SK-N-SH (cell line): ENCODE results near the gene NSL1.

Source experiments
- EP300 ChIP-seq, 2 experiments: IDR thresholded peaks; 2 replicates each; pipeline versions ENCODE4 v1.4.0 to v1.6.1; 2012; ENCODE audit warnings: borderline replicate concordance in 1 of 2, low read depth in 1 of 2, low read length in 1 of 2
- GABPA ChIP-seq: IDR thresholded peaks from 2 replicates; pipeline ENCODE4 v1.4.0; 2012; ENCODE audit warnings: low read depth, mild to moderate bottlenecking
- MXI1 ChIP-seq: IDR thresholded peaks from 2 replicates; pipeline ENCODE4 v1.6.1; 2012; ENCODE audit warnings: mild to moderate bottlenecking, low read depth, low read length, improper control_type of control experiment
- POLR2AphosphoS5 ChIP-seq: IDR thresholded peaks from 2 replicates; pipeline ENCODE4 v1.6.1; 2012; ENCODE audit warnings: low read depth, low read length
- TCF12 ChIP-seq: IDR thresholded peaks from 2 replicates; pipeline ENCODE4 v1.4.0; 2012
- TEAD4 ChIP-seq: IDR thresholded peaks from 2 replicates; pipeline ENCODE4 v1.4.0; 2012; ENCODE audit warnings: mild to moderate bottlenecking, borderline replicate concordance; ENCODE audit not compliant: insufficient read depth
- TF ChIP-seq, protein P1 (sequence below): fragments of 200-600 bp; sonication (generic); IDR thresholded peaks from 2 replicates; pipeline ENCODE4 v1.6.1; 2017; ENCODE audit warnings: antibody characterized with exemption, mild to moderate bottlenecking, moderate library complexity

DNA sequence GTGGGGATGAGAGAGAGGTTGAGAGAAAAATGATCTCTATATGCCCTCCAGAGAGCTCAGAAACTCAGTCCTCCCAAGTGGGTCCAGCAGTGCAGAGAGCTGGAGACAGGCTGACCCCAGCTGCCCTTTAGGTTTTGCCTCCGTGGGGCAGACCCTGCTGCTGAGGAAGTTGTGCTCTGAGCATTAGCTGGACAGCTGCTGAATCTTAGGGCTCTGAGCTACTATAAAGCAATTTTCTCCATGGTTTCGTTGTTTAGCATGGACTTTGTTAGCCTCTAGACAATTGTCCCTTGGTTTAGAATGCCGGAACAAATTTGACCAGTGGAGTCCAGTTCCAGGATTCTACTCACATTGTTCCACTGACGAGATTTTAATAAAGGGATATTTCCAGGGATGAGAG is 114.0 kb downstream of the NSL1 start:
- TF ChIP-seq, protein P1, sequence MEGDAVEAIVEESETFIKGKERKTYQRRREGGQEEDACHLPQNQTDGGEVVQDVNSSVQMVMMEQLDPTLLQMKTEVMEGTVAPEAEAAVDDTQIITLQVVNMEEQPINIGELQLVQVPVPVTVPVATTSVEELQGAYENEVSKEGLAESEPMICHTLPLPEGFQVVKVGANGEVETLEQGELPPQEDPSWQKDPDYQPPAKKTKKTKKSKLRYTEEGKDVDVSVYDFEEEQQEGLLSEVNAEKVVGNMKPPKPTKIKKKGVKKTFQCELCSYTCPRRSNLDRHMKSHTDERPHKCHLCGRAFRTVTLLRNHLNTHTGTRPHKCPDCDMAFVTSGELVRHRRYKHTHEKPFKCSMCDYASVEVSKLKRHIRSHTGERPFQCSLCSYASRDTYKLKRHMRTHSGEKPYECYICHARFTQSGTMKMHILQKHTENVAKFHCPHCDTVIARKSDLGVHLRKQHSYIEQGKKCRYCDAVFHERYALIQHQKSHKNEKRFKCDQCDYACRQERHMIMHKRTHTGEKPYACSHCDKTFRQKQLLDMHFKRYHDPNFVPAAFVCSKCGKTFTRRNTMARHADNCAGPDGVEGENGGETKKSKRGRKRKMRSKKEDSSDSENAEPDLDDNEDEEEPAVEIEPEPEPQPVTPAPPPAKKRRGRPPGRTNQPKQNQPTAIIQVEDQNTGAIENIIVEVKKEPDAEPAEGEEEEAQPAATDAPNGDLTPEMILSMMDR, result no peak
- TF ChIP-seq GABPA, result no peak
- TF ChIP-seq TEAD4, result no peak
- TF ChIP-seq MXI1, result no peak
- TF ChIP-seq POLR2AphosphoS5, result no peak
- TF ChIP-seq EP300 (IDR thresholded peaks at IDR 0.05; ENCODE audit: borderline replicate concordance in 1 of 2, low read depth in 1 of 2, low read length in 1 of 2), result no peak
- no peak for TF ChIP-seq TCF12
